Stimulated activated CD4-positive, alpha-beta T cell treated with anti-CD3 and anti-CD28 coated beads, Interleukin-1b, Interleukin-23, amount 100 ng/mL, for 48 hours (primary cell): ENCODE data around the gene NFATC2.
"Not testable (repeated sequence)": the region's sequence is repeated elsewhere in the genome, so short reads cannot be mapped to it uniquely, and the experiment has no call there.

Source experiments
- DNase-seq: peaks from one replicate; pipeline ENCODE4 v3.0.0-alpha.2; 2020

NFATC2 gene

DNA sequence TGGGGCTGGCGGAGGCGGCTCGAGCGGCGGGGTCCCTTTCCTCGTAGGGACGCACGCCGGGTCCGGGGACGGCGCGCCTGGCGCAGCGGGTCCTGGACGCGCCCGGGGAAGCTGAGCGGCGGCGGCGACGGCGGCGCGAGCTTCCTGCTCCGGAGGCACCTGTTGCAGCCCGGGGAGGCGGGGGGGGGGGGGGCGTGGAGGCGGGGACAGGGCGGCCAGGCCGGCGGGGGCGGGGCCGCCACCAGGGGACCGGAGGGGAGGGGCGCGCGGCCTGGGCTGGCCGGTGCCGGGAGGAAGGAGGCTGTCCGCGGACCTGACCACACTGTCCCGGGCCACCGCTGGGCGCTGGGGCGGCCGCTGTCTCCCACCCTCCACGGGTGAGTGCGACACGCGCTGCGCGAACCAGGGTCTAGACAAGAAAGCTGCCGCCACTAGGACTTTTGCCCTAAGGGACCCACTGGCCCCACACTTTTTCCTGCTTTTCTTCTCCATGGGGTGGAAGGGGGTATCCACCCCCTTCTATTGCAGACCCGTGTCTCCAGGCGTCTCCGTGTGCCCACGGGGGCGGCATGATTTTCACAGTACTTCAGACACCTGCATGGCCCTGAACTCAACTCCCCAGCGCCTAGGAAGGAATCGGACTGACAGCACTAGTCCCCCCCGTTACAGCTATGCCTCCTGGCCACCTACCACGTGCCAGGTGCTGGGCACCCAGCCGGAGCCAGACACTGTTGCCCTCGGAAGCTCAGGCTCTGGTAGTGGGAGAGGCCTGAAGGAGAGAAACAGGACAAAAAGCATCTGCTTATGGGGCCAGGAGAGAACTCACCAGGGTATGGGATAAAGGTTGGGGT, at the start of gene NFATC2:
NFATC2 (minus strand) TSS at position 149 of the 851 bp plus-strand sequence. CDS start 220 bp downstream, outside the sequence.
- no peak for DNase-seq

DNA sequence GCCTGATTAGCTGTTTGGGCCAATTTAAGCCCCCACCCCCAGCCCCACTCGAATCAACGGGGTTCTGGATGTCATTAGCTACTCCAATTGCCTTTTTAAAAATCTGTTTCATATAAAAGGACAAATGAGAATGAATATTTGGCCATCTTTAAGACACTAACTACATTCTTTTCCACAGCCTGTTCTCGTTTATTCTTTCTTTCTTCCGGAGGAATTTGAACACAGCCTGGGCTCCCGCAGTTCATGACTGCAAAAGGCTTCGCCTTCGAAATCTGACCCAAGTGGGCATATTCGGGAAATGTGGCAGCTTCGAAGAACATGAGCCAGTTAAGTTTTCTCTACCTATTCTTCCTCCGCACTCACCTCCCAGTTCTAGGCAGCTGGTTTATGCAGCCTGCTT, 49.4 kb upstream of the NFATC2 start:
- no peak for DNase-seq

- no peak for DNase-seq
Observed at GRCh38 chr20:51588762-51589161, 46.2 kb upstream of the NFATC2 start.

- no peak for DNase-seq
Observed at GRCh38 chr20:51587145-51587544, 44.6 kb upstream of the NFATC2 start.

DNA sequence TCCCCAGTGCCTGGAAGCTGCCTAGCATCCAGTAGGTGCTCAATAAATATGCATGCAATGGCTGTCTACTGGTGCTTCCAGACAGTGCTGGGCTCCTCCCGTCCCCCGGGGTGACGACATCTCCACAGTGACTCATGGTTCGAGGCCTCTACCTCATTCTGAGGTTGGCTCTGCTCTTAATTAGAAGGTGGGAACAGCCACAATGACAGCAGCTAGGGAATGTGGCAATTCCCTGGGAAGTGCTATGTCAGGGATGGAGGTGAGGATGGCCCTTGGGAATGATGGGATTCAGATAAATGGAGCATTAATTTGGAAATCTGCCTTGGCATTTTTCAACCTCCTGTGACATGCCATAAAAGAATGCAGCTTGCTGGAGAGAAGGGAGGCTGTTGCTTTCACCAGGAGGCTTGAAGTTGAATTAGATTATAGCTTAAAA, 43.5 kb upstream of the NFATC2 start:
- DNase-seq = no peak

GRCh38 chr20:51585148-51585547, 42.6 kb upstream of the NFATC2 start:
- DNase-seq = no peak

- no peak for DNase-seq
Observed at GRCh38 chr20:51584737-51585136, 42.2 kb upstream of the NFATC2 start.

DNA sequence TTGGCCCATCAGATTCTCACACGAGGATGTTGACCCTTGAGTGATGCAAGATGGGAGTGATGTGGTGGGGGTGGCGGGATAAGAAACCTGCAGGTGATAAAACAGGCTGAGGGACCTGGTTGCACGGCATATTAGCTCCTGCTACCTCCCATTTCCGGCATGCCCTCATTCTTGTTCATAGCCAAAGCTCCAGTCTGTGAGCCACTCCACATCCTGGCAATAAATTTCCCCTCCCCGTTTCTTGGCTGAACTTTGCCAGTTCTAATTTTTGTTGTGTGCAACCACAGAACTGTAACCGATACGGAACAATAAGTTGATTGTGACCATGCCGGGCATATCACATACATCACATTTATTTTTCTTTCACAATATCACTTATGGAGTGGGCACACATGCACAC, 41.6 kb upstream of the NFATC2 start:
- no peak for DNase-seq

DNA sequence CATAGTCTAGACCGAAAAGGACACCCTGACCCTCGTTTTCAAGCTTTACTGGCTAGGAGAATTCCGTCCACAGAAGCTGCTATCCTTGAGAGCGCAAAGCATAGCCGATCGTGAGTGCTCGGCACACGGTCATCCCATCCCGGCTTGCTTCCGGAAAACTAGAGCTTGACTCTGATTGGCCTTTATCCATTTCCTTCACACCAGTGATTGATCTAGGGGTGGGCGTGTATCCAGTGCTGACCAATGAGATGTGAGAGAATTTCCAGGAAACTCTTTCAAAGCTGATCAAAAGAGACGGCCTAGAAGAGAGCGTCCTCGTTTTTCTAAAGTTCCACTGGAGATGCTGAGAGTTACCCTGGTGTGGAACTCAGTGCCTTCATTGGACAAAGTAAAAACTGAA, 41.0 kb upstream of the NFATC2 start:
- DNase-seq = no peak

DNA sequence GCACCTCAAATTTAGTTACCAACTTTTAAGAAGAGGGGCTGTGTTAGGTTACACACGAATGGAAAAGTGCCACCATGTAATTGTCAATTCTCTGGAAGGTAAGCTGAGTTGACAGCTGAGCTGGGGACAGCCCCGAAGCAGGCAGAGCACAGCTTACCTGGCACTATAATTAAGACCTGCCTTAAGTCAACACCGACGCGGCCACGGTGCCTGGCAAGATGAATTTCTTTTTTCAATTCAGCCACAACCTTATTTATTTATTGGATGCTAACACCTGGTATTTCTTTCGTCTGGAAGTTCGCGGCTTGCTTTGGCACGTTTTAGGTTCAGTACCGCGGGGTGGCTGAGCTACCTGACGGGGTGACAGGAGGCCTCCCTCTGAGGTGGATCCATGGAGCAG, 40.6 kb upstream of the NFATC2 start:
- no peak for DNase-seq

DNA sequence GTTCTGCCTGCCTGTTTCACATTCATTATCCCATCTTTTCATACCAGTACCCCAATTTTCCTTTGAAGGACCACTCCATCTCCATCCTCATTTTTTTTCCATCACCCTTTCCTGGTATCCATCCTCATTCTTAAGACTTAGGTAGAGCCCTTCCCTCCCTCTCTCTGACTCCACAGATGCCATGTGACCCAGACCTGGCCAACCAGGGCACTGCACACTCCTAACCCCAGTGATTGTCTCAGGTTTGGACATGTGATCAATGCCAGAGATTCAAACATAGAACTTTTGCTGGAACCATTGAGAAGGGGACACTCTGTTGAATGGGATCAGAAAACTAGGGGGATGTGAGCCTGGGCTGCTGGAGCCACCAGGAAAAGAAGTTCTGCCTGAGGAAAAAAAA, 39.1 kb upstream of the NFATC2 start:
- no peak for DNase-seq

DNA sequence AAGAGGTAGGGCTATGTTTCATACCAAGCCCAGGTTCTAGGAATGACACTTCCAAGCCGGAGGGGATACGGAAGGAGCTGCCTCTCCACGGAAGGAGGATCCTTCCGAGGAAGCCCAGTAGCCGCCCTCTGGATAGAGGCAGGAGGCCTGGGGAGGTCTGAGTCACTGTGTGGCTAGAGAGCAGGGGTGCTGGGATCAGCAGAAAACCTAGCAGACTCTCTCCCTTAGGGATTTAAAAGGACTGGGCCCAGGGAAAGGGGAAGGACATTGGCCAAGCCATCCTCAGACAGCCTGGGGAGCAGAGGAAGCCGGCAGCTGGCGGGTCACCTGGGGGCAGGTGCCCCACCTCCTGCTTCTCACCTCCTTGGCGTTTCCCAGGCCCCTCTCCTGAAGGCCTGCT, 36.6 kb upstream of the NFATC2 start:
- DNase-seq = no peak

DNA sequence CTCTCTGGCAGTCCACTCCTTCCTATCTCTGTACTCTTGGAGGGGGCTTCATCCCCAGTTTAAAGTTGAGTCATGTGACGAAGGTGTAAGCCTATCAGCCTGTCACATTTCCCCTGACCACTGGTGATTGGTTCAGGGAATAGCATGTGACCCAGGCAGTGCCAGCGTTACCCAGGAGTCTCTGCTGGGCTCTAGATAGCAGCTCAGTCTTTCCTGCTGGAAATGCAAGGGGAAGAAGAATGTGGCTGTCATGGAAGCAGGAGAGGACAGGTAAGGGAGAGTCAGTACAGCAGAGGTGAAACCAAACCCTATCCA, 35.6 kb upstream of the NFATC2 start:
- DNase-seq = no peak

GRCh38 chr20:51577432-51578144, 35.1 kb upstream of the NFATC2 start:
- DNase-seq = no peak

GRCh38 chr20:51575486-51575885, 33.0 kb upstream of the NFATC2 start:
- DNase-seq = no peak

DNA sequence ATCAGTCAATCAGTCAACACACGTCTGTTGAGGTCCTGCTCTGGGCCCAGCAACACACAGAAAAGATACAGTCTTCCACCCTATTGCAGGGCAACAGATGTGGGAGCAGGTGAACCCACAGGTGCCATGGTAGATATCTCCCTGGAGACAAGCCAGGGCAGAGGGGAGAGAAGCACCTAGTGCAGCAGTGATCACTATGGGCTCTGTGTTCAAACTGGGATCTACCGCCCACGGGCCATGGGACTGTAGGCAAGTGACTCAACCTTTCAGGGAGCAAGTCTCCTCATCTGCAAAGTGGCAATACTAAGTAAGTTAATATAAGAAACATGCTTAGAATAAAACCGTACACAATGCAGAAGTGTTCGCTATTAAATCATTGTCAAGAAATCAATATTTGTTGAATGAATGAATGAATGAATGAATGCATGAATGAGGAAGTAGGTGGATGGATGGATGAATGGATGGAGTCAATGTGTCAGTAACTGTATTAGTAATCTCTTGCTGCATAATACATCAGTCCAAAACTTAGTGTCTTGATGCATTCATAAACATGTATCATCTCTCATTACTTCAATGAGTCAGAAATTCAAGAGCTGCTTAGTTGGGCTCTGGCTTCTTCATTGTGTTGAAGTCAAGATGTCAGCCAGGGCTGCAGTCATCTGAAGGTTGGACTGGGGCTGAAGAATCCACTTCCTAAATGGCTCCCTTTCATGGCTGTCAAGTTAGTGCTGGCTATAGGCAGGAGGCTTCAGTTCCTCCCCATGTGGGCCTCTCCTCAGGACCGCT, 31.9 kb upstream of the NFATC2 start:
- peak; percentile 72 for DNase-seq

- no peak for DNase-seq
Observed at GRCh38 chr20:51573576-51574243, 31.2 kb upstream of the NFATC2 start.

GRCh38 chr20:51571460-51571794, 28.9 kb upstream of the NFATC2 start:
- no peak for DNase-seq

- DNase-seq = no peak
Observed at GRCh38 chr20:51570739-51571459, 28.4 kb upstream of the NFATC2 start.

GRCh38 chr20:51569815-51570738, 27.6 kb upstream of the NFATC2 start:
- no peak for DNase-seq

- DNase-seq = not testable (repeated sequence)
Observed at GRCh38 chr20:51568533-51568932, 26.0 kb upstream of the NFATC2 start.
